HG03025 (cell line): Measurements from ENCODE around the gene CNTN4.

Experiments used
- ATAC-seq: cut with Tn5 transposase; IDR thresholded peaks from one replicate; pipeline ENCODE4 v1.9.1; 2021; ENCODE audit warnings: mild to moderate bottlenecking, moderate library complexity; ENCODE audit not compliant: unreplicated experiment, low FRiP score

CNTN4 gene

DNA sequence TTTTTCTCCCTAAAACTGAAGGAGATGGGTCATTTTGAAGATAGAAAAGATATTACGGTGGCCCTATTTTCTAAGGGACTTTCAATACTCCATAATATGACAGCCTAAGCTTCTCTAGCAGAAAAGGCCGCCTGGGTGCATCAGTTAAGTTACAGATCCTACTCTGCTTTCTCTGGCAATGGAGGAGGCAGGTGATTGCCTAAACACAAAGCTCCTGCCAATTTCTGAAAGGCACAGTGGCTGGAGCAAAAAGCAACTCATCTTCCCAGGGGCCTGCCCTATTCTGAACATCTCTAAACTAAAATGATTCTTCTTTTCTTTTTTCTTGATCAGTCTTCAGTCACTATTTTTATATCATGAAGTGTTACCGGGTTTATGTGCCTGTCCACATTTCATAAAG lies 276.7 kb downstream of the CNTN4 start:
- ATAC-seq = no peak

DNA sequence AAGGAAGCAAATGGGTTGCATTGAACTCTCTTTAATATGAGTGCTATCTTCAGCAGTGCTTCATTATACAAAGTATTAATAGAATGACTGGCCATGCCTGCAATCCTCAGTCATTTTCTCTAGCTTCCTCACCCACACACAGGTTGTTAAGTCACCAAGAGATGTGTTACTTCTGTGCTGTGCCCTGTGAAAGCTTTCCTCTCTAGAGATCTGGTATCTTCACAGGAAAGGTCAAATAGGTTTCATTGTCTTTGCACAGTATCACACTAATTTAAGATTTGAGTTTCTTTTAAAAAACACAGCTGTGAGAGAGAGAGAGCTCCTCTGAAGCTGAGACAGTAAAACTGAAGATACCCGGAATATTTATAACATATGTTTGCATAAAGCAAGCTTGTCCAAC lies 278.6 kb downstream of the CNTN4 start:
- peak; percentile 78 for ATAC-seq

- no peak for ATAC-seq
Measured at GRCh38 chr3:2390926-2391532, 292.4 kb downstream of the CNTN4 start.

GRCh38 chr3:2391896-2392295 lies 293.2 kb downstream of the CNTN4 start:
- ATAC-seq = no peak

GRCh38 chr3:2392981-2393380 lies 294.3 kb downstream of the CNTN4 start:
- ATAC-seq = no peak

DNA sequence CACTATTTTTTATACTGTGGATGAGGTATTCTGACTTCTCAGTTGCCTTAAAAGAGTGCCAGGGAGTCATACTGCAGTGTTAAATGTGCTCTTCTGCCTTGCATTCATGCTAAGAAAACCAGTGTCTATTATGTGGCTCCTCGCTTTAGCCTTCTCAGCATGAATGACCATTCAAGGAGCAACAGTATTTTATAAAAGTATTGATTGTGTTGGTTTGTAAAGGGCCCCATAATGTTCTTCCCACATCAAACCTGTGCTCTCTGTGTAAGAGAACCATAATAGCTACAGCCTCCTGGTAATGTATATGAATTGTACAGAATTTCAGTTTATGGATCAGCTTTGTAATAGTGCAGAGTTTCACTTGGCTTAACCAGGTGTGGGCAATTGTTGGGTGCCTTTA lies 316.4 kb downstream of the CNTN4 start:
- no peak for ATAC-seq

GRCh38 chr3:2420919-2421318 lies 322.3 kb downstream of the CNTN4 start:
- ATAC-seq = no peak

DNA sequence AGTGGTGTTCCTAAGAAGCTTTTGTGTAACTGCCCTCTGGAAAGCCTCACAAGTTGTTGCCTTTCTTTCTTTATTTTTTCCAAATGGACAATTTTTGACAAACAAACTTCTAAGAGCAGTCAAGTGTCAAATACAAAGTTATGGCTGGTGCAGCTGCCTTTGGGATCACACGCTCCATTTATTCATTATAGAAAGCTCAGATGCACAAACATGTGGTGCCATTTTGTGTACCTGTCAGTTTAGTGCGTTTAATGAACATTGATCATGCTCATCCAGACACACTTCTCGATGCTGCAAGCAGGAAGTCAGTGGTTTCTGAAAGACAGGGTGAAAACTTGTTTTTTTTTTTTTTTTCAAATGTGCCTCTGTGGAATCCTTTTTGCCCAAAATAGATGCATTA lies 324.5 kb downstream of the CNTN4 start:
- no peak for ATAC-seq

GRCh38 chr3:2441558-2441957 lies 342.9 kb downstream of the CNTN4 start:
- ATAC-seq = no peak

DNA sequence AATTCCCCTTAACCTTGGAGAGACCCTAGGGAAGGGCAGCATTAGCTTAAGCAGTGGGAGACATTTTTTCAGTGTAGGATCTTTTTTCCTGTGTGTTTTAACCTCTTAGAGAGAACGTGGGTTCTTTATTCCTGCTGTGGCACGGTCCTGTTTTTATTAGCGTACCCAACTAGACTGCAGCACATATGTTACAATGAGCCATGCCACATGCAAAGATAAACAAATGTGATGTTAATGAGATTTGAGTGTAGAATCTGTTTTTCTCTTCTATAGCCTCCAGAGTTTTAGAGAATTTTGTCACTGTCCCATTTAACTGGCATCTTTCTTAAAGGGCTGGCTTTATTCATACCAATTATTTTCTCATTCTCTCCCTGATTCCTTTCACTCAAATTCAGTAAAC lies 347.5 kb downstream of the CNTN4 start:
- ATAC-seq = no peak

GRCh38 chr3:2452249-2452648 lies 353.6 kb downstream of the CNTN4 start:
- no peak for ATAC-seq

- no peak for ATAC-seq
Measured at GRCh38 chr3:2454865-2455264, 356.2 kb downstream of the CNTN4 start.

DNA sequence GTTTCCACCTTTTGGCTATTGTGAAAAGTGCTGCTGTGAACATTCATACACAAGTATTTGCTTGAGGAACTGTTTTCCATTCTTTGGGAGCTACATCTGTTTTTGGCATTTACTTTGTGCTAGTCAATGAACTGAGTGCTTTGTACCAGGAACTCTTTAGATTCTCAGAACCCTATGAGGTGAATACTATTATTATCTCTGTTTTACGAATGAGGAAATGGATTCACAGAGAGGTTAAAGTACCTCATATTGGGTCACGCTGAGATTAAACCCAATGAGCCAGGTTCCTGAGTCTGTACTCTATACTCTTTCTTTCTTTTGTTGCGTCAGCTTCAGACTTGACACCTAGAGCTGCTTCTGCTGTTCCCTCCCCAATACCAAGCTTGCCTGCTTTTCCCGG lies 358.1 kb downstream of the CNTN4 start:
- ATAC-seq = no peak

GRCh38 chr3:2458816-2459215 lies 360.1 kb downstream of the CNTN4 start:
- ATAC-seq = no peak

DNA sequence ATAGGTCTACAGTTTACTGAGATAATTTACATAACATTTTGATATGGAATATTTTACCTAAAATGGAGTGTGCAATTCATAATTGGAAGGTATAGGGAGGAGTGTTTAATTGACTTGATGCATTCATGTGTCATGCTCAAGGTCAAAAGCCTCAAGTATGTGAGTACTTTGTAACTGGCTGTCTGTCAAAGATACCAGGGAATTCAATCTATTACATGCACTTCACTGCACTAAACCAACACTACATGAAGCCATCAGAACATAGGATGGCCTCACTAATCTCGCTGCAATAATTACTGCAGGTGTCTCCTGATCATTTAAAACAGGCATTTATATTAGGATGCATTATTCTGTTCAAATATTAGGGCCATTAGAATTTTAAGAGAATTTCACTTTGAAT lies 367.2 kb downstream of the CNTN4 start:
- ATAC-seq = no peak

DNA sequence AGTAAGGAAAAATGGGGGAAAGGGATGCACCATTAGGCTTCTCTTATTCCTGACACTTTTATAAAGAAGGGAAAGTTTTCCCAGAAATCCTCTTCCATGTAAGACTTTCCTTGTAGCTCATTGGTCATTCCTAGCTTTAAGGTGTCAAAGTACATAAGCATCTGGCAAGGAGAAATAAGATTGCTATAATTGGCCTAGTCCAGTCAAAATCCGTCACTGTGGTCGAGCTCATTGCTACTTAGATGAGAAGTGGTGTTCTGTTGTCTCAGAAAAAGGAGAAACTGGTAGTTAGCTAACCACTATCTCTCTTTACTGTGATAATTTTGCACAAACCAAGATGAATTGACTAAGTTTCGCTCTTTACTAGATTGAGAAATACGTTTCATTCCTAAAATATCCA lies 370.1 kb downstream of the CNTN4 start:
- ATAC-seq = no peak

DNA sequence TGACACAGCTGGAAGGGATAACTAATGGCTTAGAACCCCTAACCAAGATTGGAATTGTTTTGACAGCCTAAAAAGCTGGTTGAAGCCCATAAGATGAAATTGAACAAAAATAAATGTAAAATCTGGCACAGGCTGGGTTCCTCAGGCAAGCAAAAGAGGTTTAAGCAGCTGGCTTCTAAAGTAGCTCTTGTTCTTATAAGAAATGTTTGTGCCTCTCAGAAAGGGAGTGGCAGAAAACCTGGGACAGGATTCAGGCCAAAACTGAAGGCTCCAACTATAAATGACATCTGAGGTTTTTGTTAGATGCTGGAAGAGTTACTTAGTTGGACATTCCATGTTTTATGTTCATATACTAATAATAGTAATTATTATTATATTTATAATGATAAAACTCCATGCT lies 378.3 kb downstream of the CNTN4 start:
- ATAC-seq = no peak

DNA sequence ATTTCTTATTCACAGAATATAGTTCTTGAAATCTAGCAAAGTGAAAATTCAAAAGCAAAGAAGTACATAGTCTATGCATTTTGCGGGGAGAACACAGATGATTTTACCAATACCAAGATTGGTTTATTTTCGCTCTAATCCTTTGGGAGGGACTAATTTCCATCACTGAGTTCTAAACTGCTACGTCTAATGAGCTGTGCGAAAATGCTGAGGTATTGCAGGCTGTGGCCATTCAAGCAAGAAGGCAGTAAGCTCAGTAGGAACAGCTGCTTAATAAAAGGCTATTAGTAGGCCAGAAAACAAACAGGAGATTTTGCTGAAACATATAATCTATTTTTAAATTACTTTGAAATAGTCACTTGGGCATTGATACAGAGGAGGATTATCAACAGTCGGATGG lies 379.0 kb downstream of the CNTN4 start:
- ATAC-seq = no peak

- ATAC-seq = no peak
Measured at GRCh38 chr3:2484162-2485026, 385.7 kb downstream of the CNTN4 start.

- no peak for ATAC-seq
Measured at GRCh38 chr3:2485027-2485375, 386.3 kb downstream of the CNTN4 start.

DNA sequence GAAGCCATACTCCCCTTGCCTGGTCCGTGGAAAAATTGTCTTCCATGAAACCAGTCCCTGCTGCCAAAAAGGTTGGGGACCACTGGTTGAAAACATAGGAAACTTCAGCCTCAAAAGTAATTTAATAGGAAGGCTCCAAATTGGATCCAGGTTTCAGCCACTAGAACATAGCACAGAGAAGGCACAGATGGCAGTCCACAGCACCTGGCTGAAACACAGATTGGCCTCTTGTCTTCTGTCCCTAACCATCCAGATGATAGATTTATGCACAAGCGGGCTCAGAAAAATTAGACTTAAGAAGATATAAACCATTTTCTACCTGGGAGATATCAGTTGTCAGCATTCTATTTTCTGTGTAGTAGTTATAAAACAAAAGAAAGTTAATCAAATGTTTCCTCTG lies 397.1 kb downstream of the CNTN4 start:
- no peak for ATAC-seq

- ATAC-seq = no peak
Measured at GRCh38 chr3:2504912-2505311, 406.2 kb downstream of the CNTN4 start.
